HG02571 (cell line): ENCODE data around the gene CCNK.
A peak's percentile ranks its signal among the peaks of the same experiment; 100 is the strongest.

Source experiments
- ATAC-seq: cut with Tn5 transposase; IDR thresholded peaks from one replicate; pipeline ENCODE4 v1.9.1; 2021; ENCODE audit warnings: mild to moderate bottlenecking, moderate library complexity; ENCODE audit not compliant: unreplicated experiment

Gene CCNK

DNA sequence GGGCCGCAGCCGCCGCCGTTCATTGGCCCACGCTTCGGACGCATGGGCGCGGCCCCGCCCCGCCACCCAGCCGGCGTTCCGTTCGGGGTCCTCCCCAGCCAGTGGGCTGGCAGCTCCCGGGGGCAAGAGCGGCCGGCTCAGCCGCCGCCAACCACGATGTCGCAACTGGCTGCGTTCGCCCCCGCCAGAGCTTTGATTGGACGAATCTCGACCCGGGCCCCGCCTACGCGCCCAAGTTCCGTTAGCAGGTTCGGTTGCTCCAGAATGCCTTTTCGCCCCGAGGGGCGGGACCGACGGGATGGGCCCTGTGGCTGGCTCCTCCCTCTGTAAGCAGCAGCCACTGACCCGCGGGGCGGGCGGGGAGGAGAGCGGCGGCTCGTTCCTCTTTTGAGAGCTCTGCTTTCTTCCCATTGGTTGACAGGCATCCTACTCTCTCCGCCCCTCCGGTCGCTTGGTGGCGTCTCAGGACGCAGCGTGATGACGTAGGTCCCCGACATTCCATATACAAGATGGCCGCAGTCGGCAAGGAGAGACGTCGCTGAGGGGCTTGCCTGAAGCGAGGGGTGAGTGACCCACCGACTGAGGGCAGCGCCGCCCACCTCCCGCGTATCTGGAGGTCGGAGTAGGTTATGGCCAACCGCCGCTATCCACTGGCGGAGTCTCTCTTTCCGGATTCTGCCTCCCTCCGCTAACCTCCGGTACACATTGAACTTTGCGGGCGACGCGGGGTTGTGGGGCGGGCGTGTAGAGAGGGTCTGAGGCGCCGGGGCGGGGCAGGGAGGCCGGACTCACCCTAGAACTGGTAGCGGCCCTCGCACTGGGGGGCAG lies at the start of gene CCNK:
CCNK (plus strand) TSS at position 493 of the 828 bp plus-strand sequence. CDS start 11,269 bp downstream, outside the sequence.
- ATAC-seq = peak; percentile 86

- no peak for ATAC-seq
These were observed 49.2 kb upstream of the CCNK start for GRCh38 chr14:99431986-99432385.

- ATAC-seq = no peak
These were observed 48.7 kb upstream of the CCNK start for GRCh38 chr14:99432485-99432884.

GRCh38 chr14:99435327-99435726 lies 45.9 kb upstream of the CCNK start:
- no peak for ATAC-seq

DNA sequence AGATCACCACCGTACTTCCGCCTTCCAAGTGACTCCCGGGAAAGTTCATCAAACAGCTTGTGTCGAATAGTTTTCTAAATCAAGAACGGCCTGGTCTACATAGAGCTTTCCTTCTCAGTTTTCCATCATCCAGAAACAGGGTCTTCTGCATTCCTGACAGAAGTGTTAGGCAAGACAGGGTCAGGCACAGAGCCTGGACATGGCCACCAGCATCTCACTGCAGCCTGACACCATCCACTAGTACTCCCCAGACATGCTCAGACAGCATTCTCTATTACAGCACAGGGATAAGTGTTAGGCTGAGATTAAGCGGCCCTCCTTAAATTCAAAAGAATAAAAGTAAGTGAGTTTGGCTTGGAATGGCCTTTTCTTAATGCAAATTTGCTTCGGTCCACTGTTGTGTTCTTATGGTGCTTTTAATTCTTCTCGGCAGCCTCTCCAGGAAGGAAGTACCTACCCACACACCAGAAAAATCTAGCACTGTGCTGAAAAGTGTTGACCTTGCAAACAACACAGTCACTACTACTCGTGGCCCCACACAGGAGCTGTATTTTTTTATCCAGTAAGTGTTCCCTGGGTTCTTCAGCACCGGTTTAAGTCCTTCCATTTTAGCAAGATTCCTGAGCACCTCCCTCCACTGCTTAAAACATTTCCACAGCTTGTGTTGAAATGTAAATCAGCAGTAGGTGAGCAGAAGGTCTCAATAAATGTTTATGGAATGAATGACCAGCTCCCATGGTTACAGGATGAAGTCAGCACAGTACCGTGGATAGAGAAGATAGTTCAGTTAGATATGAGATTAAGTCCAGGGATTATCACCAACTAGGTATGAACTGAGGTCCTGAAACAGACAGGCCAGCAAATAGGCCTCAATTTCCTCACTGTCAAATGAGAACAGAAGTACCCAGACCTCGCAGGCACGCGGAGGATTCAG lies 44.7 kb upstream of the CCNK start:
- no peak for ATAC-seq

DNA sequence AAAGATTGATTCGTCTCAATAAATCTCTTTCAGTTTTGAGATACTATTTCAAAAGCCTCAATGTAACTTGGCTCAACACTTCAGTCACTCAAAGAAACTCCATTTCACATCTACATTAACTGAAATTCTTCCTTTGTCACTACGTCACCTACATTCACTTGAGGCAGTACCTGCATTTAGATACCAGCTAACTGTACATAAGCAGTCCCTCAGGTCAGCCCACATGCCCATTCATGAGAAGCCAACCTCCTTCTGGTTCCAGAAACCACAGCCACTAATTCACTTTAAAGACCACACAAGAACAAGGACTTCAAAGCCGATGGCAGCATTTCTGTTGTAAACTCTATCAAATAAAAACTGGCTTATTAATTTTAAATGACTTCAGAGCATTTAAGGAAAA lies 43.5 kb upstream of the CCNK start:
- ATAC-seq = no peak

DNA sequence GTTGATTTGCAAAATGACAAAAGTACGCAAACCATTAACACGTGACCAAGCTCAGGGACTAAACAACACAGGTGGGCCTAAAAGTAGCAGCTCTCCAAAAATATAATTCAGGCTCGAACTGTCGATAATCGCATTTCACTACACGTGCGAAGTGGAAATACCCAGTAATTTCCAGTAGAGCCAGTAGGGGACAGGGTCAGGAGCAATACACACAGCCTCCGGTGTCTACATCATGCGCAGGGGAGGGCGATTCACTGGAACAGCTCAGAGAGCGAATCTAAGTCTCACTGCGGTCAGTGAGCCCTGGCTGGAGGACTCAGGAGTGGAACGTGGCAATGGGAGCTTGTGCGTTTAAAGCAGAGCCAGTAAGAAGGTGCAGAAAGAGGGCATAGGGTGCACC lies 40.9 kb upstream of the CCNK start:
- no peak for ATAC-seq

DNA sequence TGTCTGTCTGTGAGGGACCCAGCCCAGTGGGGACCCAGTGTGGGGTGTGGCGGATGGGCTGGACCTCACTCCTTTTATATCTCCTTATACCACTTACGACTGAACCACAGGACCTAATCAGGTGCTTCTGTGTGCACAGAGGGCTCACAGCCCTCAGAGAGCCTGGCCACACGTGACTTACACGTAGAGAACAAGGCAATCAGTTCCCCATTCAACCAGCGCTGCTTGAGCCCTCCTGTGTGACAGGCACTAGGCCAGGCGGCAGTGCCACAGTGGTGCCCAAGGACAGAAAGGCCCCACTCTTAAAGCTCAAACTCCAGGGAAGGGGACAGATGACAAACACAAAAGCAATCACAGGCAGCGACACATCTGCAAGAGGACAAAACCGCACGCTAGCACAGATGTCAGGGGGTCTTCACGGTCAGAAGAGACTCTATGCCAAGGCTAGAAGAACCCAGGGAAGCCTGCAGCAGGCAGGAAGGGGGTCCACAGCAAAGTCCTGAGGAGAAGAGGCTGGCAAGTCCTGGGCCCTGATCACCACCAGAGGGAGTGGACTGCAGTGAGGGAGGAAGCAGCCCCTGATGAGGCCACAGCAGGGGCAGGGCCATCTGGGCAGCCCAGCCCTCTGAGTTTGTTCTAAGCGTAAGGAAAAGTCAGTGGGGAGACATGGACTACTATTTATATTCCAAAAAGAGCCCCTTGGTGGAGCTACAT lies 39.9 kb upstream of the CCNK start:
- ATAC-seq = no peak

- ATAC-seq = no peak
These were observed 39.3 kb upstream of the CCNK start for GRCh38 chr14:99441918-99442317.

GRCh38 chr14:99445931-99446330 lies 35.3 kb upstream of the CCNK start:
- no peak for ATAC-seq

- no peak for ATAC-seq
These were observed 33.5 kb upstream of the CCNK start for GRCh38 chr14:99447739-99448138.

- ATAC-seq = no peak
These were observed 30.9 kb upstream of the CCNK start for GRCh38 chr14:99450266-99450665.

GRCh38 chr14:99451234-99451633 lies 30.0 kb upstream of the CCNK start:
- ATAC-seq = no peak

DNA sequence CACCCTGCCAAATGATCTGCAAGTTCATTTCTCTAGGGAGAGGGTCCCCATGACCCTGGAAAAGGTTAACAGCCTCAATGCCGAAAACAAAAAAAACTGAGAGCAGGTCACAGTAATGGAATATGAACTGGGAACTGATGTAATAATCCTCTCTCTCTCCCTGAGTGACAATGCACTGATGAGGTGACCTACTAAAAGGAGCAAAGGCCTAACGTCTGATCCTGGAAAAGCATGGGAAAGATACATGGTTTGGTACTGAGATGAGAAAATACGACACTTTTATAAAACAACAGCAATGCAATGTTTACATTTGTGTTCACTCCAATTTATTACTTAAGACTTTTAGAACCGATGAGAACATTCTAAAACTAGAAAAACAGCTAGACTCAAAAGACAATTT lies 28.2 kb upstream of the CCNK start:
- ATAC-seq = no peak

DNA sequence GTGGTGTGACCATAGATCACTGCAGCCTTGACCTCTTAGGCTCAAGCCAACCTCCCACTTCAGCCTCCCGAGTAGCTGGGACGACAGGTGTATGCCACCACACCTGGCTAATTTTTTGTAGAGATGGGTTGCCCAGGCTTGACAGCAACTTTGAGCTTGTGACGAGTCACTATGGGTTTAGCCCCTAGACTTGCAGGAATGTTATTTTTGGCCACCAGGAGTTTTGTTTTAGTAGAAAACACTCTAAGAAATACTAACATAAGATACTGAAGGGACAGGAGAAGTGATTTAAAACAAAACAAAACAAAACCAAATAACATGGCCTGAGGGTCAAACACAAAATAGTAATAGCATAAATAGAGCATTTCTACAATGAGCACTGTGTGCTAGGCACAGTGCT lies 27.0 kb upstream of the CCNK start:
- ATAC-seq = no peak

DNA sequence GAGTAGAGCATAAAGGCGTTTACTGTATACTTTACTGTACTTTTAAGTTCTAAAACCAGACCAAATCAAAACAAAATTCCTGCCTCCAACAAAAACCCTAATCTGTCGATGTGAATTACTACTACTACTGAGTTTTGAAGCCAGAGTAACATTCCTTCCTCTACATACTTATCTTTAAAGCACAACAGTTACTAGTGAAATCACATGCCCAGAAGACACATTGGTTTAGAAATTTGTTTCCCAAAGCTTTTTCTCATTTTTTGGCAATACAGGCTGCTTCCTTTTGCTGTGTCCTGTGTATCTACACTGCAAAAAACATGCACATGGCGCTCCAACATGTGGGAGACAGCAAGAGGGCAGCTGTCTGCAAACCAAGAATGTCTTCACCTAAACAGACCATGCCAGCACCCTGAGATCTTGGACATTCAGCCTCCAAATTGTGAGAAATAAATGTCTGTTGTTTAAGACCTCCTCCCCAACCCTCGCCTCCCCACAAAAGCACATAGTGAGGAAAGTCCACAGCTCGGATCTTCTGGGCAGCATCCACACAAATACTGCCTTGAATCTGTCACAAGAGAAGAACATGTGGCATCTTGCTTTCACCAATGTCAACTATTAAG lies 21.6 kb upstream of the CCNK start:
- no peak for ATAC-seq

- no peak for ATAC-seq
These were observed 20.4 kb upstream of the CCNK start for GRCh38 chr14:99460793-99461192.

DNA sequence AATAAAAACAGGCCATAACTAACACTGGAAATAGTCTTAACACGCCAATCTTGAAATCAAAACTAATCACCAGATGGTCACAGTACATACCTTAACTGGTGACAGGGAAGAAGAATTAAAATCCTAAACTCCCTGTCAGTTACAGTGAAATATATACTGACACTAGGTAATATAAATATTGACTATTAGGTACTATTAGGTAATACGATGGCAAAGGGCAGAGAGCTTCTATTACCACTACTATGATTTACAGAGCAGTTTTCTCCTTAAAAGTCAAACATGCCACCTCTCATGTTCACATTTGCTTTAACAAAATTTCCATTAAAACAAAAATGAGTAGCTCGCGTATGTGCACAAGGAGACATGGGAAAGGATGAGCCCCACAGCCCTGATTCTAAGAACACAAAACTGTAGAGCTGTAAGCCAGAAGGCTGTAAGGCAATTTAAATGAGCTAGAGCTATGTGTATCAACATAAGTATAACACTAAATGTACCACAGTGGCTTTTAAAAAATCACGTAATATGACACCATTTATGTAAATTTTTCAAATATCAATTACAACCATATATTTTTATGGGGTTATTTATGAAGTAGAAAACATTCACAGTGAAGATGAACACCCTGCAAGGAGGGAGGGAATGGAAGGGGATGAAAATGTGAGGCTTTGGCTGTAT lies 19.7 kb upstream of the CCNK start:
- no peak for ATAC-seq

GRCh38 chr14:99462210-99462609 lies 19.0 kb upstream of the CCNK start:
- no peak for ATAC-seq

- no peak for ATAC-seq
These were observed 17.2 kb upstream of the CCNK start for GRCh38 chr14:99463974-99464373.
